Ramos (cell line): ENCODE data around the gene PLXNA4.

Experiments used
- in situ Hi-C: fragments of 300-500 bp; cut with MboI; formaldehyde crosslinking; loops from one replicate; pipeline ENCODE4 v1.14.3; 2022; ENCODE audit warnings: low sequenced_read_pairs; ENCODE audit not compliant: unreplicated experiment

Gene PLXNA4

DNA sequence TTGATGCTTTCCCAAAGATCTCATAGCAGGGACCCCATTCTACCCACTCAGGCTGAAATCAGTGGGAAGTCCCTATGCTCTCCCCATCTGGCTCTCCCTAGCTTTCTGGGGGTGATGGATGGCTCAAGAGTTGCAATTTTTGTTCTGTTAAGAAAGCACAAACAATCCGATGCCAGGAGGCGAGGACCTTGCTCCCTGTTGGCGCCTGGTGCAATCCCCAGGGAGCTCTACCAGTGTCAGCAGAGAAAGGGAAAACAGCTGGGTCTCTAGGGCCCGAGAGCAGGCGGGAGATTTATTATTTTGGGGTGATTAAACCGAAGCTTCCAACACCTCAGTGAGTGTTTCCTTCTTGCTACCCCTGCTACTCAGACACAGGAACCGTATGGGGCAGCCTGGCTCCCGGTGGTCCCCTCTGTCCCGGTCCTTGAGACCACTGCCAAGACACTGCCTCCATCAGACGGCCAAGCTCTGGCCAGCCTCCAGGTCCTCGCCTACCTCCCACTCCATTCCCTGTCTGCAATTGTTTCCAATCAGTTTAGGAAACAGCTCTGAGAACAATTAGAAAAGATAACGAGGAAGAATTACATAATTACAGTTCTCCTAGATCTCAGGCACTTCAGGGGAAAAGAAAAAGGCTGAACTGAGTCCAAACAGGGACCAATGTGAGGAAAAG, 147.9 kb downstream of the PLXNA4 start:
- in situ Hi-C loops = no loop called here

DNA sequence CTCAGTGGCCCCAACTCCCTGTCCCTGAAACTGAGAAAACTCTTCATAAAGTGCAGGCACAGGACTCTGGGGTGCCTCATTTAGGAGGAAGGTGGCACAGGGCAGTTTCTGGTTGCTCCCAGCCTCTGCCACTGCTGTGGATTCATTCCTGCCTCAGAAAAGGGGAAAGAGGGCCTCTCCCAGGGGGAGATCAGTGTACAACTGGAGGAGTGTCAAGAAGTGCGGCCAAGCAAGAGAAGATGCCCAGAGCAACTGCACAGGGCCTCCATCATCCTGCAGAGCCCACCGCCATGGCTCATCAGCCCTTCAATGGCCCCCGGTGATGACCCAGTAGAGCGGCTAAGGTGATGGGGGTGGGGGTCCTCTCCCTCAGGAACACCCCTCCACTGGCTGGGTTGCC, 150.3 kb downstream of the PLXNA4 start:
- in situ Hi-C loops = no loop called here

DNA sequence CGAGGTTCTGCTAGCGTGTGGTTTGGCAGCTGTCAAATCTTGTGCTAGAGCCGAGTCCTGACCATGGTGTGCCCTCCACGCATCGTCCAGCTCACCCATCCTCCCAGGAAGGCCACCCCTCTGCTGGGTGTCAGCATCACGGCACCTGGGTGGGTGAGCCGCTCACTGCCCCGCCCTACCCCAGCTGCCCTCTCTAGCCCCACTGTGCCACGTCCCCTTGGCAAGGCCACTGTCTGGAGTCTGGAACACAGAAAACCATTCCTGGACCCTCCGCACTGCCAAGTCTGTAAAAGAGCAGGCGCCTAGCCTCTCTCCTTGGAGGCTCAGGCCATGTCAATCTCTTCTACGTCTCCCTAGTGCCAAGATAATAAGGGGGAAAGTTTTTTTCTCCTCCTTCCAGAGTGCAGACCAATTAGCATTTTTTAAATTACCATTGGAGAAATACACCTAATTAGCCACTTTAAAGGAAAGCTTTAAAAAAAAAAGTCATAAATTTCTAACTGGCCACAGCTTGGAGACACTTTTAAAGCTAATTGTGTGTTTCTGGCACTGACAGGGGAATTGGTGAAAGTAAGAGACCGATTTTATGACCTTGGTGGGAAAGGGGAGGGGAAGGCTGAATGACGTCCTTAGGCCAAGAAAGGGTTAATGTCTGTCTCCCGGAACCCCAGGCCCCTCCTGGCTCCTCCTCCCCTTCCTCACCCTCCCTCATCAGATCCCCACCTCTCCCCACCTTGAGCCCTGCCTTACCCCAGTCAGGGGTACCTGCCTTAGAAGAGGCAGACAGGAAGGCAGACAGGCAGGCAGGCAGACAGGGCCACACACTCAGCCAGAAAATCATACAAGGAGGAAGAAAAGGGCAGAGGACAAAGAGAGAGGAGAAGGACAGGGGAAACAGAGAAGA, 151.2 kb downstream of the PLXNA4 start:
- in situ Hi-C loops = no loop called here

DNA sequence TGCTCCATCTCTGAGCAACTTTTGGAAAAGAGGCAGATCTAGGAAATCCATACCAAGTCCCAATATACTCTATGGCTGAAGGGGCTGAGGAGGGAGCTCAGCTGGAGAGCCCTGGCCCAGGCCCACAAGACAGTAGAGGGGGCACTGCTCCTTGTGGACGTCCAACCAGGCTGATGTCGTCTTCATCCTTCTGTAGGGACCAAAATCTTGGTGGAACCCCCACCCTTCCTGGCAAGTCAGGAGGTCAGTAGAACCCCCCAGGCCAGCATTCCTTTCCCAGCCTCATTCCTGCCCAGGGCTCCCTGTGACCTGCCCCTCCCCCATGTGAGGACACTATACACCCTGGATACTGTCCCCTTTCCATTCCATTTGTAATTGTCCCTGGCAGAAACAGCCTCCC, 152.0 kb downstream of the PLXNA4 start:
- in situ Hi-C loops = no loop called here

DNA sequence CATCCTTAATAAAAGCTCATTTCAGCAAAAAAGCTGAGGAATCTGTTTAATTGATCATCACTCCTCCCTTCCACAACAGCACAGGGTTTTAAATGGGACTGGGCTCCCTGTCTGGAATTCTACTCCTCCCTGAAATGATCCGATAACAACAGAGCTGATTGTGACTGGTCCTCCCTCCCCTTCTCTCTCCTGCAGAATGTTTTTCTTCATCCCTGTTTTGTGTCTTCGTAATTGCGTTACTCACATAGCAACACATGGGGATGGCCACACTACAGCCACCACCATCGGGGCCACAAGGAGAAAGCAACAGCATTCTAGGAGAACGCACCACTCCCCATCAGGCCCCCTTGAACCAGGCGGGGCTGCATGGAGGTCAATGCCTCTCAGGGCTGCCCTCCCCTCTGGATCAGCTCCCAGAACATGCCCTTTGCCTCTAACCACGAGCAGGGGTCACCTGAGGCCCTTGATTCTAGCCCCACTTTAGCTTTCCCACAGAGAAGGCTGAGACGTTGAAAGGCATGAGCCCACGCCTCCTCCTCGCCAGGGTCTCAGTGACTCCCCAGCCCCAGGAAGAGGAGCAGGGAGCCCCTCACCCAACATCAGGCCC, 152.6 kb downstream of the PLXNA4 start:
- in situ Hi-C loops = no loop called here

DNA sequence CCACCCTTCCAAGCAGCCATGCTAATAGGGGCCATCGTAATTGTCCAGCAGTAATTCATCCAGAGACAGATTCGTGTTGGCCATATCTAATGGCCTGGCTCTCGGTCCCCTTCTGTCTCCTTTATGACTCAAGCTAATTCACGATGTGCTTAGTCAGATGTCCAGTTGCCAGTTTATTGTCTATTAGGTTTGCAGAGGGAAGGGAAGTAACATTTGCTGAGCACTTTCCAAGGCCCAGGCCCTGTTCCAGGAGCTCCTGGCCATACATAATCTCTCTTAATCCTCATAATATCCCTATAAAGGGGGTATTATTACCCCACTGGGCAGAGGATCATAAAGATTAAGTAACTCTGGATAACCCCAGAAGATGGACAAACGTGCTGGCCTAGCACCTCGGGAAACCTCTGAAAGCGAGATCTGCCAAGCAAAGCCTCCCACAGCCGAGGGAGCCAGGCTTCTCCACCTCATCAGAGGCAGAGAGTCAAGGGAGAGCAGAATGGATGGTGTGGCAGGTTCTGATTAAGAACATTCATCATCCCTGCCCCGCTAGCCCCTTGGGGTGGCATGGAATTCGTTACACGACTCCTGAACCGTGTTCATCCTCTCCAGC, 153.7 kb downstream of the PLXNA4 start:
- in situ Hi-C loops = no loop called here

DNA sequence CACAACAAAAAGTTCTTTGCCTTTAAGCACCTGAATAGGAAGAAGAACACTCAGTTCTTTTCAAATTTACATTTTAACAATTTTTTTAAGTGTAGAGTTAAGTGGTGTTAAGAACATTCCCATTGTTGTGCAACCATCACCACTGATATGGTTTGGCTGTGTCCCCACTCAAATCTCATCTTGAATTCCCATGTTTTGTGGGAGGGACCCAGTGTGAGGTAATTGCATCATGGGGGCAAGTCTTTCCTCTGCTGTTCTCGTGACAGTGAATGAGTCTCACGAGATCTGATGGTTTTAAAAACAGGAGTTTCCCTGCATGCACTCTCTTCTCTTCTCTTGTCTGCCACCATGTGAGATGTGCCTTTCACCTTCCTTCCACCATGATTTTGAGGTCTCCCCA, 155.7 kb downstream of the PLXNA4 start:
- in situ Hi-C loops = no loop called here

DNA sequence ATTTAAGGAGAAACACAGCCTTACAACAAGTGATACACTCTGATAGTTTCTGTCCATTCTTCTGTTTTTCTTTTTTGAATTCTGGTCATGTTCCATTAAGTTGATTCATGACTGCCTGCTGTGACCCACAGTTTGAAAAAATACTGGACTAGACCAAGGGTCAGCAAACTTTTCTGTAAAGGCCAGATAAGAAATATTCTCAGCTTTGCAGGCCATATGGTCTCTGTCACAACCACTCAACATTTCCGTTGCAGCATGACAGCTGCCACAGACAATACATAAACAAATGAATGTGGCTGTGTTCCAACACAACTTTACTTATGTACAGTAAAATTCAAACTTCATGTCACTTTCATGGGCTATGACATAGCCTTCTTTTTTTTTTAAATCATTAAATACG, 156.7 kb downstream of the PLXNA4 start:
- in situ Hi-C loops = no loop called here

DNA sequence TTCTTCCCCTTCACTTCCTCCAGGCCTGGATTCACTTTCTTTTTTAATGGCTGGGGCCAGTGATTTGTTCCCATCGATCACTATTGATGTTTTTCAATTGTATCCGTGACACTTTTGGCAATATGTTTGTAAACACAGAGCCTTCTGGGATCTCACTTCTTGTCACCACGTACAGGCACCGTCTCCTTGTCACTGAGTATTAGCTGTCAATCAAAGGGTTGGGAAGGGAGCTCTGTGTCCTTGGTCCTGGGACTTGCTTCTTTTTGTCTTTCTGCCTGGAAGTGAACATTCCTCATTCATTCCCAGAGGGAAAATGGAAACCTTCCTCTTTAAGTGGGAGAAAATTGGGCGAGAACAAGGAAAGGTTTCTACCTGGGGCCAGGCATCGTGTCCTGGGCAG, 157.4 kb downstream of the PLXNA4 start:
- in situ Hi-C loops = no loop called here

DNA sequence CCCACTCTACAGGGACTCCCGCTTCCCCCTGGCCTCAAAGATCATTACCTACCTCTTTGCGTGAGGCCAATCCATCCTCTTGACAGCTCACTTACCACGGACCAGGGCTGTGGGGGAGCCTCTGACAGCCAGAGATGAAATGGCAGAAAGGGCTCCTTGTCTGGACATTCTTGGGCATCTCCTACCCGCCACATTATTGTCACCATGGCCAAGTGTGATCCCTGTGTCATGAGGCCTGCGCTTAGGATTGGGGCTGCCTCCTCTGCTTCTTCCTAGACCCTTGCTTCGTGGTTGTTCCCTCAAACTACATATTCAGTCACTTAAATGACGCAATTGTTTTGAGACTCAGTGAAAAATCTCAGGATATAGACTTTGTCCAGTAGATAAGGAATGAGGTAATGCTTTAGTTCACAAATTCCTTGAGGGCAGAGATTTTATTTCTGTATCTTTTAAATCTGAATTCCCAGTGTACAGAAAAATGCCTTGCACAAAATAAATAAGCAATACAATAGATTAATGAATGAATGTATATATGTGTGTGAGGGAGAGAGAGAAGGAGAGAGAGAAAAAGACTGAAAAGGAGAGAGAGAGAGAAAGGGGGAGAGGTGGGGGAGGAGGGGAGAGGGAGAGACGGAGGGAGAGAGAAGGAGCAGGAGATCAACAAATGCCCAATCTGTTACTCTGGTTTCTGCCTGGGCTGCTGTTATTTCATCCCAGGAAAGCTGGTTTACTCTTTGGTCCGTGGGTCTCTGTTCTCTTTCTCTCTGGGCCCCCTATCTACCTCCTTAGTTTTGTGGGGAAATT, 159.0 kb downstream of the PLXNA4 start:
- in situ Hi-C loops = no loop called here

DNA sequence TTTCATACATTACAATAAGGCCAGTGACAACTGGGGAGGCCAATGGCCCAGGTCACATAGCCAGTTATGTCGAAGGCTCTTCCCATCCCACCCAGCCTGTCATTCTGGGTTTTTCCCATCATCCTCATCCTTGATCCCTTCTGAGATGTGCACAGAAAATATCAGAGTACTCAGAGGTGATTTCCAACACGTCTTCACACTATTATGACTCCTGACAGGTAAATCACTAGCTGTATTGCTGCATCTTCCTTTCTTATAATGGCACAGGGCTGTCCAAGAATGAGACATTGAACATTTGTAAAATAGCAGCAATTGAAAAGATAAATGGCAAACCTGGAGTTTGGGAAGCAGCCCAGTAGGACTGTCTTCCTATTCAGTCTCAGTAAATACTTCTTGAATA, 159.9 kb downstream of the PLXNA4 start:
- in situ Hi-C loops = no loop called here

DNA sequence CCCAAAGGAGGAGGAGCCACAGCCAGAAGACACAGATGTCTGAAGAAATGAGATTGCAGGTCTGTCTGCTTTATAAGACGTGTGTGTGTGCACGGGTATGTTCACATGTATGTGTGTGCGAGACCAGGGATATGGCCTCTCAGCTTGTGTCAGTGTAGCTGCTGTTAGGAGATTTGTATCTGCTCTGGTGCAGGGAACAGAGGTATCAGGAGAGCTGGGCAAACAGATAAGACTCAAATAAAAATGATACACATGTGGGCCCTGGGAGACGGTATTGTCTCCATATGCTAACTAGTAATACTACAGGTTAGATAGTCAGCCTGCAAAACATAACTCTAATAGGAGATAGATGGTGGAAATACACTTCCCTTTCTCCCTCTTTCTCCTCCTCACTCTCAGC, 161.0 kb downstream of the PLXNA4 start:
- in situ Hi-C loops = no loop called here

DNA sequence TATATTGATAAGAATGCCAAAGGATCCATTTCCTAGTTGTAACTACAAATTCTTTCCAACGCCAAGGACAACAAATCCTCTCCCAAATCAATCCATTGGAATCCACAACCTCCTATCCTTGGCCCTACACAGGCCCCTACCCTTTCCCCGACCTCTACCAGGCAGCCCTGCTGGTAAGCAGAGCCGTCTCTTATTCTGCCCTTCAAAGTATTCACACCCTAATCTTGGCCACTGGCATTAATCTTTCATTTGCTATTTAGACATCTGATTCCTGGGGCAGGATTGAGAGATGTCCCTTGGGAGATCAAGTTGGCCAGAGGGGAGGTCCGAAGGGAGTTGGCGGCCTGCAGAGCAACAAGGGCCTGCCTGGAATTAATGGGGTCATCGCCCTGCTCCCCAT, 161.4 kb downstream of the PLXNA4 start:
- in situ Hi-C loops = no loop called here

DNA sequence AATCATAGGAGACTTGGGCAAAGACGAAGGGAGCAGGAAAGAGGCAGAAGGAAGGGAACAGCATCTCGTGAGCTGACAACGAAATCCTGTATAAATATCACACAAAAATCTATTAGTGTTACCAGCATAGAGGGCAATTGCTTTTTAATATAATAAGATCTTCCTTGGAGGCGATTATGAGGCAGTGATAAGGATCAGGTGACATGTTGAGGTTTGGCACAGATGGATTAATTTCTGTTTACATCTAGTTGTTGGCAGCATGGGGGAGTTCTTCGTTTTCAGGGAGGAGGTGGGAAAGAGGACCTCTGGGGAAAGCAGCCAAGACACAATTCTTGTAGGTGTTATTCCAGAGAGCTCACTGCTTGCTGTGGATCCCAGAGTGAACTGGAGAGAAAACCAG, 163.8 kb downstream of the PLXNA4 start:
- in situ Hi-C loops = no loop called here

DNA sequence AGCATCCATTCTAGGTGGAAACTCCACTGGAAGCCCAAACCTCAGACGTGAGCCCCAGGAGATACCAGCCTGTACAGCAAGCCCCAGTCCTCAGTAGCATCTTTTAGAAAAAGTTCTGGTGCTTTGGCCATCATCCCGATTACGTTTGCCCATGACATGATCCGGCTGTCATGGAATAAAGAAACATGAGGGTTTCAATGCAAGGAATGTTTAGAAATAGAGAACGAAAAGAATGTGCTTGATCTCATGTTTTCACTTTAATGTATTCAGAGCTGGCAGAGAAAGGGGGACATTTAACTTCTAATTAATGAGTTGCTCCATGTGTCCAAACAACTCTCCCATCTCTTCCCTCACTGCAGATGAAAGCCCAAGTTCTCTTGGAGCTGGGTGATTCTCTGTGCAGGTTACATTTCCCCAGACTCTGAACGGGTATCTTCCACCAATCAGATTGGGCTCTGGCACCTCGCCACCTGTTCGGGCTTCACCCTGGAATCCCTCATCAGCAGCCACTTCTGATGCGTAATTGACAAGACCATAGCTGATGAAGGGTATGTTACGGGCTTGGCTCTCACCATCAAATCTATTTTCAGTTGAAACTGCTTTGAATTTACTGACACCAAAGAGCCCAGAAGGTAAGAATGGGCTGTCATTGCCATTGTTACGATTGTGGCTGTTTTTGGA, 165.3 kb downstream of the PLXNA4 start:
- in situ Hi-C loops = no loop called here

DNA sequence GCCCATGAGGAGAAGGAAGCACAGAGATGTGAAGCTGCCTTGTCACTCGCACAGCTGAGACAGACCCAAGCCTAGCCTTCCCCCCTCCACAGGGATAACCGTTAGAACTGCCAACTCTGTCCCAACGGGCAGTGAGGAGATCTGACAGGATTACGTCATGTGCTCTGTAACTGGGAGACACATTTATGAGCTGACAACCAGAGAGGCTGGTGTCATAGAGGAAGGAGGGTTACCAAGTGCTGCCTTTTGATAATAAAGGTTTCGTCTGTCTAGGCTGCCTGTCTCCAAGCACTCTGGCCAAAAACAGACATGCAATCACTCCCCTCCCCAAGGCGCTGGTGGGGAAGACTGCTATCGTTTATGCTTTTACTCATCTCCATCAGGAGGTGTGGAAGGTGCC, 165.9 kb downstream of the PLXNA4 start:
- in situ Hi-C loops = no loop called here

DNA sequence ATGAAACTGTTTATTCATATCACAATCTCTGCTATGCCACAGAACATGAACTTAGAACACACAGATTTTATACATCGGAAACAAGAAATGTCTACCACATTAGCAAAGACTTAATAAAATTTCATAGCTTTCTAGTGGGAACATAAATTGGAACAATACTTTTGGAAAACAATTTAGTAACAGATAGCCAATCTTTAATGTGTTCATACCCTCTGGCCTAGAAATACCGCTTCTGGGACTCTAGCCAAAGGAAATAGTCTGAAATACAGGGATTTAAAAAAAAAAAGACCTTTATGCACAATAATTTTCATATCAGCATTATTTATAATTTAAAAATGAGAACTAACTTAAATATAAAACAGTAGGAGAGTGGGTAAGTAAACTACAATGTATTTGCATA, 168.5 kb downstream of the PLXNA4 start:
- in situ Hi-C loops = no loop called here

DNA sequence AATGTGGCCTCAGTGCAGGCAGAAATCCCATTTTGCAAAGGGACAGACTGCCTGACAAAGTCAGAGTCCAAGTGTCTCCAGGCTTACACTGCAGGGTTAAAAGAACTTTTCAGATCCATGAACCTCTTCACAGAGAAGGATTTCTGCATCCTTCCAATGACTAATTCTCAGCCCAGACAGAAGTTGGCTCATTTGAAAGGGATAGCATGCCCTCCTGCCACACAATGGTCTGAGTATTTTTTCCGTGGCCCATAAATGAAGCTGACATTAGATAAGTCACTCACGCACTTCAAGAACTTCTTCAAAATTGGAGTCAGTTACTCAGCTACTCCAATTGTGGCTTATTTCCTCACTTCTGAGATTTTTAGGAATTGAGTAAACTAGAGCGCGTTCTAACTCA, 170.2 kb downstream of the PLXNA4 start:
- in situ Hi-C loops = no loop called here

DNA sequence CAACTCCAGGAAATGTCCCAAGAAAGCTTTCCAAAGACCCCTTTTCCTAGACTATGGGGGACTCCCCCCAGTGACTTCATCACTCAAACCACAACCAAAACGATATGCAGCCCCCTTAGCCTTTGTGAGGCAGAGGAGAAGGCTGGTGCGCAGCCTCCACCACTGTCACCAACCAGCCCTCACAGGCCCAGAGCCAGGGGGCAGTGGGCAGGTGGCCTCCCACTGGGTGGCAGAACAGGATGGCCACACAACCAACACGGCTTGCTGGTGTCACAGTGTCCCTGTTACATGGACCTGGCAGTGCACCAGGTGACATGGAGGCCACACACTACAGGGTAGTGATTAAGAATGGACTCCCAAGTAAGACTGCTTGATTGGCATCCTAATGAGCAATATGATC, 172.0 kb downstream of the PLXNA4 start:
- in situ Hi-C loops = no loop called here
